GM21528 (cell line): ENCODE data around the gene PIK3CD.

Experiments used
- ATAC-seq: cut with Tn5 transposase; IDR thresholded peaks from one replicate; pipeline ENCODE4 v1.9.1; 2021; ENCODE audit warnings: mild to moderate bottlenecking, moderate library complexity; ENCODE audit not compliant: unreplicated experiment, low FRiP score

The PIK3CD gene

GRCh38 chr1:9651565-9652378, at the start of gene PIK3CD:
TSS of gene PIK3CD (plus strand) at chr1:9651731. CDS start at chr1:9710456, 58,725 bp downstream.
- no peak for ATAC-seq

GRCh38 chr1:9601942-9602793, 49.4 kb upstream of the PIK3CD start:
- ATAC-seq = no peak

GRCh38 chr1:9602794-9603167, 48.8 kb upstream of the PIK3CD start:
- no peak for ATAC-seq

- no peak for ATAC-seq
These were observed 48.2 kb upstream of the PIK3CD start for GRCh38 chr1:9603307-9603706.

GRCh38 chr1:9603766-9604753, 47.5 kb upstream of the PIK3CD start:
- no peak for ATAC-seq

GRCh38 chr1:9604836-9605235, 46.7 kb upstream of the PIK3CD start:
- ATAC-seq = no peak

- ATAC-seq = no peak
These were observed 45.5 kb upstream of the PIK3CD start for GRCh38 chr1:9605946-9606455.

GRCh38 chr1:9606458-9606857, 45.1 kb upstream of the PIK3CD start:
- ATAC-seq = no peak

- no peak for ATAC-seq
These were observed 44.6 kb upstream of the PIK3CD start for GRCh38 chr1:9606948-9607347.

- no peak for ATAC-seq
These were observed 44.2 kb upstream of the PIK3CD start for GRCh38 chr1:9607352-9607751.

GRCh38 chr1:9609998-9610397, 41.5 kb upstream of the PIK3CD start:
- no peak for ATAC-seq

- no peak for ATAC-seq
These were observed 41.0 kb upstream of the PIK3CD start for GRCh38 chr1:9610548-9610947.

GRCh38 chr1:9611716-9612115, 39.8 kb upstream of the PIK3CD start:
- no peak for ATAC-seq

- ATAC-seq = no peak
These were observed 39.2 kb upstream of the PIK3CD start for GRCh38 chr1:9612162-9612845.

GRCh38 chr1:9612871-9613624, 38.5 kb upstream of the PIK3CD start:
- ATAC-seq = no peak

- no peak for ATAC-seq
These were observed 37.8 kb upstream of the PIK3CD start for GRCh38 chr1:9613625-9614299.

- no peak for ATAC-seq
These were observed 36.0 kb upstream of the PIK3CD start for GRCh38 chr1:9615316-9616063.
